ENCODE measurements around the gene CYB561D2.
A peak's percentile ranks its signal among the peaks of the same experiment; 100 is the strongest.
"Not testable (repeated sequence)": the region's sequence is repeated elsewhere in the genome, so short reads cannot be mapped to it uniquely, and the experiment has no call there.

Gene CYB561D2

DNA sequence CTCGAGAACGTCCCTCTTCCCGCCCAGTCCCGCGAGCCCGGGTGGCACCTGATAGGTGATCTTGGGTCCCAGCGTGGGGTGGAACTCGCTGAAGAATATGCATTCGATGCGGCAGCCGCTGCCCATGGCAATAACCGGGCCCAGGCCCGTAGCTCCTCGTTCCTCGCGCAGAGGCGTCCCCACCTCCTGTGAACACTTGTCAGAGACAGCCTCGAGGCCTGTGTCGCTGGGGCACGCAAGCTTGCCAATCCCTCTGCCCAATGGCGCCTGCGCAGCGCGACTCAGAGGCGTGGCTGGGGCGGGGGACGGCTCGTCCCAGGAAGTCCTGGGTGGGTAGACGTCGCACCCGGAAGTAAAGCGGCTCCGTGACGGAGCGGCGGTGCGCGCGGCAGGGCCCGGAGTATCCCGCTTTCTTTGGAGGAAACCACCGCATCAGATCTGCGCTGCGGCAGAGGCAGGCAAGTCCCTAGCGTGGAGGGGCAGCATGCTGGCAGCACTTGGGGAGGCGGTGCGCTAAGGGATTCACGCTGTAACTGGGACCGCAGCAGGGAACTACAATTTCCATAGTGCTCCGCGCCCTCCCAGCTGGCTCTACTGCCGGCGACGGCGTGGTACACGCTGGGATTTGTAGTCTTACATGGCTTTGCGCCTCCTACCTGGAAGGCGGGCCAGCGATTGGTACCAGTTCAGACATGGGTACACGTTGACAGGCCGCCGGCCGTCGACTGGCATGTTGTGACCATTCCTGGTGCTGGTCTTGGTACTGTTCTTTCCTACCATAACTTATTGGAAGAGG lies at the start of gene CYB561D2, which contains the start of gene NPRL2:
Gene CYB561D2, plus strand, starts transcription at position 336 of the 796 bp plus-strand sequence. CDS start 572 bp downstream, outside the sequence.
Gene NPRL2, minus strand, starts transcription at position 249 of the 796 bp plus-strand sequence. Its CDS starts 123 bp downstream, at position 126.
- DNase-seq (ENCODE audit: low spot score), result peak; percentile 95
- no peak for TF ChIP-seq CTCF (IDR thresholded peaks at IDR 0.05; ENCODE audit: extremely low read depth, missing control alignments)

DNA sequence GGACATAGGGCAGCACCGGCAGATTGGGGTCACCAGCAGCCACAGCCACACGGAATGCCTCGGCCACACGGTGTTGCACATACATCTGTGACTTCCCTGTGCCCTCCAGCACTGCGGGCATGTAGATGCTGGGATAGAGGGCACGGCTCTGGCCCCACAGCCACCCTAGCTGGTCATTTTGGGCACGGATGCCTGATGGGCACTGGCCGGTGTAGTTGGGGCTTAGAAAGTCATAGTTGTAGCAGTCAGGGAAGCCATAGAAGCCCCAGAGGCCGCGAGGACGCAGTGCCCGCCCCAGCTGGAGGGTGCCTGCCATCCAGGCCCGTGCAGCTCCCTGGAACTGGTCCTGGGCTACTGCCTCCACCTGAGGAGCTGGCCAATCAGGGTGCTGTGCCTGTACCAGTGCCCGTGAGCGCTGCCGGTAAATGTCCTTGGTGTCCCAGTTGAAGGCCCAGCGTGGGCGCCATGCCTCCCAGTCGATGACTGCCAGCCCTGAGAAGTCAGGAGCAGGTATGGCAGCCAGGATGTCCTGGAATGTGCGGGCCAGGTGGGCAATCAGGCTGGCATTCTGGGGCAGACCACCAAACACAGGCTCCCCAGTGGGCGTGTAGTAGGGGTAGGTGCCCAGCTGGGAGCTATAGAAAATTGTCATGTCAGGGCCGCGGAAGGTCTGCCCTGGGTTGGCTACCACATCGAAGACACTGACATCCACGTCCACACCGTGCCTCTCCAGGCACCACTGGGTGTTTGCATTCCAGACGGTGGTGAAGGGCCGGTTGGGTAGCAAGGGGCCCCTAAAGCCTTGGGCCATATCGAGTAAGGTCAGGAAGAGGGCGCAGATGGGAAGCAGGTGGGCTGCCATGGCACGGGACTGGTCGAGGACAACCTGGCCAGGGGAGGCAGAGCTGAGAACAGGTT lies 48.3 kb upstream of the CYB561D2 start:
- no peak for TF ChIP-seq CTCF (IDR thresholded peaks at IDR 0.05; ENCODE audit: extremely low read depth, missing control alignments)
- DNase-seq (ENCODE audit: low spot score), result no peak

- TF ChIP-seq CTCF (IDR thresholded peaks at IDR 0.05; ENCODE audit: extremely low read depth, missing control alignments), result no peak
- no peak for DNase-seq (ENCODE audit: low spot score)
Observed at GRCh38 chr3:50303013-50303815, 47.4 kb upstream of the CYB561D2 start, which contains the start of gene HYAL1. Gene HYAL1, minus strand, starts transcription at chr3:50303574. Its CDS starts 618 bp downstream, at chr3:50302956.

- no peak for TF ChIP-seq CTCF (IDR thresholded peaks at IDR 0.05; ENCODE audit: extremely low read depth, missing control alignments)
Observed at GRCh38 chr3:50304601-50305000, 46.1 kb upstream of the CYB561D2 start.

DNA sequence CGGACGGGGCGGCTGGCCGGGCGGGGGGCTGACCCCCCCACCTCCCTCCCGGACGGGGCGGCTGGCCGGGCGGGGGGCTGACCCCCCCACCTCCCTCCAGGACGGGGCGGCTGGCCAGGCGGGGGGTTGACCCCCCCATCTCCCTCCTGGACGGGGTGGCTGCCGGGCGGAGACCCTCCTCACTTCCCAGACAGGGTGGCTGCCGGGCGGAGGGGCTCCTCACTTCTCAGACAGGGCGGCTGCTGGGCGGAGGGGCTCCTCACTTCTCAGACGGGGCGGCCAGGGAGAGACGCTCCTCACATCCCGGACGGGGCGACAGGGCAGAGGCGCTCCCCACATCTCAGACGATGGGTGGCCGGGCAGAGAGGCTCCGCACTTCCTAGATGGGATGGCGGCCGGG lies 38.6 kb upstream of the CYB561D2 start:
- not testable (repeated sequence) for DNase-seq (ENCODE audit: low spot score)

More at GRCh38 chr3:50304601-50305000, 46.1 kb upstream of the CYB561D2 start:
- no peak for DNase-seq (ENCODE audit: low spot score)

DNA sequence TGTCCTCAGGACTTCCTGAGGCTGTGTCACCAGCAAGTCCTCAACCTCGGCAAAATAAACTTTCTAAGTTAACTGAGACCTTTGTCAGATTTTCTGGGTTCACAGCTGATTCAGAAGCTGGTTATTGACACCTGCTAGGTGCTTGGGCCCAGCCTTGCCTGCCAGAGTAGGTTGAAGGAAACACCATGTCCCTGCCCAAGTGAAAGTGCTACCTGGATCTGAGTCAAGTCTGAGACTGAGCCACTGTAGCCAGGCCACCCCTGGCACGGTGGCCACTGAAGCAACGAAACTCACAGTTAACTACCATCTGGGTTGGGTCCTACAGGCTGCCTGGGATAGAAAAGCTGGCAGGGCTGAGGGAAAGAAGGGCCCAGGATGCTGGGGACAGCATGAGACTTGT lies 36.3 kb upstream of the CYB561D2 start:
- TF ChIP-seq CTCF (IDR thresholded peaks at IDR 0.05; ENCODE audit: extremely low read depth, missing control alignments), result no peak
- DNase-seq (ENCODE audit: low spot score), result no peak

DNA sequence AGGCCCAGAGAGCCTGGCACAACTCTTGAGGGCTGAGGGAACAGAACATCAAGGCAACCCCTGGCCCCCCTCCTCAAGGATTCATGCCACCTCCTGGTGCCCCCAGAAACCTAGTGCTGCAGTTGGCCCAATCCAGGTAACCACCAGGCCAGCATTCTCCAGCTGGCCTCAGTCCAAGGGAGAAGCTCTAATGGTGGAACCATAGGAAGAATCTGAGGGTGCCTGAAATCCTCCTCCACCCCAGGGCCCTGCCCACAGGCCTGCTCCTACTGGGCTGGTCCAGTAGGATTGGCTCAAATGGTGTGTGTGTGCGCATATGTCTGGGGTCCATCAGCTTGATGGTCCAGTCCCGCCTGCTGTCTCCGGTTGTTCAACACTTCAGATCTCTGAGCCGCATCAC lies 35.8 kb upstream of the CYB561D2 start:
- TF ChIP-seq CTCF (IDR thresholded peaks at IDR 0.05; ENCODE audit: extremely low read depth, missing control alignments), result no peak
- DNase-seq (ENCODE audit: low spot score), result no peak
